Epidermal melanocyte (primary cell): ENCODE results near the gene KIF26A.

Experiments used
- DNase-seq: peaks from one replicate; pipeline ENCODE4 v3.0.0; 2011; ENCODE audit warnings: low spot score; ENCODE audit not compliant: insufficient read length

Gene KIF26A

GRCh38 chr14:104138098-104138717, at the start of gene KIF26A:
KIF26A (plus strand) TSS chr14:104138587; CDS start chr14:104138723, 136 bp downstream.
- no peak for DNase-seq

GRCh38 chr14:104090071-104090748, 48.2 kb upstream of the KIF26A start:
- DNase-seq = no peak

GRCh38 chr14:104091061-104091926, 47.1 kb upstream of the KIF26A start:
- no peak for DNase-seq

- no peak for DNase-seq
These were observed 46.2 kb upstream of the KIF26A start for GRCh38 chr14:104091927-104092771.

- no peak for DNase-seq
These were observed 45.4 kb upstream of the KIF26A start for GRCh38 chr14:104092931-104093365.

GRCh38 chr14:104093366-104094055, 44.9 kb upstream of the KIF26A start:
- DNase-seq = no peak

GRCh38 chr14:104094056-104094708, 44.2 kb upstream of the KIF26A start:
- no peak for DNase-seq

- DNase-seq = peak; percentile 65
These were observed 43.5 kb upstream of the KIF26A start for GRCh38 chr14:104094709-104095425.

- DNase-seq = no peak
These were observed 42.7 kb upstream of the KIF26A start for GRCh38 chr14:104095426-104096310.

GRCh38 chr14:104096318-104096717, 42.1 kb upstream of the KIF26A start:
- DNase-seq = no peak

GRCh38 chr14:104096751-104097700, 41.4 kb upstream of the KIF26A start:
- no peak for DNase-seq

GRCh38 chr14:104098272-104099095, 39.9 kb upstream of the KIF26A start:
- DNase-seq = no peak

GRCh38 chr14:104099096-104100041, 39.0 kb upstream of the KIF26A start:
- DNase-seq = no peak

- DNase-seq = no peak
These were observed 38.0 kb upstream of the KIF26A start for GRCh38 chr14:104100171-104101085.
